GM12878 (cell line): Measurements from ENCODE around the gene GRHL1. TPM values are rescaled to one million over a fixed set of nuclear protein-coding genes. Genes with fewer than 3 reads are reported as not detected.

Experiments used
- ATAC-seq: fragments of 200-7000 bp; cut with Tn5 transposase; 3 replicates; pipeline ENCODE4 v1.9.1; 2020; ENCODE audit warnings: mild to moderate bottlenecking, moderate library complexity
- BruUV-seq: library from RNA; stranded (reverse); fragments of 400-500 nt; replicated peaks from 2 replicates; lab custom pipeline; 2021; lab: Mats Ljungman, UMichigan
- CTCF ChIA-PET: fragments of 300-600 bp; sonication (Branson Sonifier 250); formaldehyde crosslinking; extraction: SDS; loops from one replicate; lab custom pipeline; 2021; ENCODE audit warnings: inconsistent platforms; lab: Yijun Ruan, JAX
- POLR2A ChIA-PET: fragments of 350-600 bp; formaldehyde crosslinking; extraction: SDS; loops from one replicate; lab custom pipeline; 2021; ENCODE audit warnings: inconsistent platforms; lab: Charles Lee
- RAD21 ChIA-PET: fragments of 300-600 bp; sonication (Branson Sonifier 250); formaldehyde crosslinking; loops from one replicate; lab custom pipeline; 2023; ENCODE audit warnings: antibody characterized with exemption; ENCODE audit not compliant: unreplicated experiment; lab: Charles Lee
- SMC1A ChIA-PET: fragments of 300-600 bp; sonication (Branson Sonifier 250); formaldehyde crosslinking; loops from one replicate; lab custom pipeline; 2023; ENCODE audit not compliant: unreplicated experiment, uncharacterized antibody; lab: Charles Lee
- DNase-seq: peaks from one replicate; pipeline ENCODE4 v3.0.0-alpha.2; 2011; ENCODE audit warnings: low read depth, low spot score
- FAIRE-seq: peaks from 3 replicates; lab custom pipeline; 2011; peaks lifted over from hg19 to GRCh38; lab: Jason Lieb, UNC
- H2AFZ ChIP-seq: 2 replicates; pipeline ENCODE4 v1.6.0; 2011; ENCODE audit warnings: low read depth, low read length, control low read depth; ENCODE audit not compliant: control insufficient read depth
- H3K27ac ChIP-seq: 2 replicates; pipeline ENCODE4 v1.5.1; 2011; ENCODE audit warnings: control low read depth; ENCODE audit not compliant: control insufficient read depth, insufficient read depth
- H3K27me3 ChIP-seq, 2 experiments: replicated peaks in 1 of 2; 2 replicates each; pipeline versions ENCODE4 v1.6.0 to v1.6.1; 2011; ENCODE audit warnings: low read length in 1 of 2; ENCODE audit not compliant: control insufficient read depth in 2 of 2, insufficient read depth in 2 of 2
- H3K36me3 ChIP-seq, 2 experiments: 2 replicates each; pipeline ENCODE4 v1.5.1; 2011; ENCODE audit warnings: low read length in 1 of 2; ENCODE audit not compliant: control insufficient read depth in 2 of 2, insufficient read depth in 2 of 2
- H3K4me1 ChIP-seq: 2 replicates; pipeline ENCODE4 v1.6.1; 2011; ENCODE audit warnings: mild to moderate bottlenecking, low read length, moderate library complexity, mixed read lengths; ENCODE audit not compliant: control insufficient read depth, insufficient read depth
- H3K4me2 ChIP-seq: 2 replicates; pipeline ENCODE4 v1.6.0; 2011; ENCODE audit warnings: control low read depth; ENCODE audit not compliant: control insufficient read depth, insufficient read depth
- H3K4me3 ChIP-seq: fragments of 200-600 bp; sonication (generic); 2 replicates; pipeline ENCODE4 v1.5.1; 2016
- H3K79me2 ChIP-seq: 2 replicates; pipeline ENCODE4 v1.6.0; 2011; ENCODE audit warnings: low read length; ENCODE audit not compliant: control insufficient read depth, insufficient read depth
- H3K9ac ChIP-seq: 2 replicates; pipeline ENCODE4 v1.8.0; 2011; ENCODE audit warnings: low read length, control low read depth, mixed read lengths; ENCODE audit not compliant: control insufficient read depth, insufficient read depth
- H3K9me3 ChIP-seq: replicated peaks from 3 replicates; pipeline ENCODE4 v1.5.1; 2011; ENCODE audit warnings: mild to moderate bottlenecking, low read length; ENCODE audit not compliant: control insufficient read depth, insufficient read depth
- H4K20me1 ChIP-seq: 2 replicates; pipeline ENCODE4 v1.6.0; 2011; ENCODE audit not compliant: control insufficient read depth, insufficient read depth
- EGR1 ChIP-seq, 2 experiments: IDR thresholded peaks; 1 replicate in 1 of 2; 2 replicates in 1 of 2; pipeline ENCODE4 v1.6.1; 2011 to 2012; ENCODE audit warnings: low read depth in 2 of 2, low read length in 2 of 2, borderline replicate concordance in 1 of 2, mild to moderate bottlenecking in 1 of 2, moderate library complexity in 1 of 2
- TCF12 ChIP-seq: IDR thresholded peaks from 2 replicates; pipeline ENCODE4 v1.6.1; 2011; ENCODE audit warnings: low read depth, mild to moderate bottlenecking, low read length
- TCF3 ChIP-seq: IDR thresholded peaks from 2 replicates; pipeline ENCODE4 v1.6.1; 2012; ENCODE audit warnings: low read depth, mild to moderate bottlenecking, low read length, borderline replicate concordance; ENCODE audit not compliant: insufficient read depth
- ZNF217 ChIP-seq: fragments of 450-650 bp; IDR thresholded peaks from 2 replicates; pipeline ENCODE4 v1.6.1; 2017; ENCODE audit warnings: antibody characterized with exemption, mild to moderate bottlenecking
- ZNF622 ChIP-seq: fragments of 450-650 bp; IDR thresholded peaks from 2 replicates; pipeline ENCODE4 v1.6.1; 2017; ENCODE audit warnings: mild to moderate bottlenecking, inconsistent platforms
- WGBS: methylation state at CpG from one replicate; pipeline ENCODE4 v1.1.6; 2016; ENCODE audit warnings: low lambda C conversion rate; ENCODE audit not compliant: insufficient replicate concordance, insufficient coverage; ENCODE audit errors: missing lambda C conversion rate; 5-methylcytosine and 5-hydroxymethylcytosine counted together
- in situ Hi-C: fragments of 300-500 bp; cut with MboI; formaldehyde crosslinking; loops from 9 replicates; pipeline ENCODE4 v1.14.3; 2018; ENCODE audit warnings: mixed read lengths
- intact Hi-C: fragments of 100-400 bp; cut with micrococcal nuclease; formaldehyde crosslinking; loops from one replicate; pipeline ENCODE4 v1.14.2; 2022; ENCODE audit not compliant: unreplicated experiment
- polyA plus RNA-seq, 11 experiments: library from polyadenylated mRNA; depleted of rRNA in 4 of 11; unstranded in 6 of 11; stranded (reverse) in 5 of 11; fragments of >200 nt; fragmentation: Nextera tagmentation in 4 of 11; fragmentation: Illumina TruSeq in 1 of 11; extraction: Ambion mirVana in 4 of 11; extraction: Trizol in 1 of 11; gene quantifications; 1 replicate in 1 of 11; 2 replicates in 10 of 11; pipeline versions ENCODE4 v1.2.1 to v1.2.3, GENCODE V29; 2011 to 2016; ENCODE audit warnings: inconsistent platforms in 2 of 11, missing spikeins in 2 of 11, low read depth in 1 of 11
- total RNA-seq, 4 experiments: library from RNA; depleted of rRNA in 3 of 4; stranded (reverse); fragments of >200 nt in 3 of 4; fragmentation: Illumina TruSeq in 1 of 4; extraction: Trizol in 1 of 4; gene quantifications; 2 replicates each; pipeline versions ENCODE4 v1.2.1 to v1.2.3, GENCODE V29; 2013 to 2021
- TF ChIP-seq, protein P1 (sequence below): fragments of 450-650 bp; conservative IDR thresholded peaks from 2 replicates; pipeline ENCODE4 v1.6.1; 2017; ENCODE audit warnings: mild to moderate bottlenecking, moderate library complexity
- TF ChIP-seq, protein P2 (sequence below): IDR thresholded peaks from 2 replicates; pipeline ENCODE4 v1.6.1; 2012; ENCODE audit warnings: mild to moderate bottlenecking, low read depth, low read length

GRHL1 gene
- total and polyA plus RNA-seq, 10 of the 15 experiments (the other 5 are each of a cell fraction or from before 2014, with no cell fraction given), result 0.09 to 0.81 (median 0.28) TPM; not detected in 1

DNA sequence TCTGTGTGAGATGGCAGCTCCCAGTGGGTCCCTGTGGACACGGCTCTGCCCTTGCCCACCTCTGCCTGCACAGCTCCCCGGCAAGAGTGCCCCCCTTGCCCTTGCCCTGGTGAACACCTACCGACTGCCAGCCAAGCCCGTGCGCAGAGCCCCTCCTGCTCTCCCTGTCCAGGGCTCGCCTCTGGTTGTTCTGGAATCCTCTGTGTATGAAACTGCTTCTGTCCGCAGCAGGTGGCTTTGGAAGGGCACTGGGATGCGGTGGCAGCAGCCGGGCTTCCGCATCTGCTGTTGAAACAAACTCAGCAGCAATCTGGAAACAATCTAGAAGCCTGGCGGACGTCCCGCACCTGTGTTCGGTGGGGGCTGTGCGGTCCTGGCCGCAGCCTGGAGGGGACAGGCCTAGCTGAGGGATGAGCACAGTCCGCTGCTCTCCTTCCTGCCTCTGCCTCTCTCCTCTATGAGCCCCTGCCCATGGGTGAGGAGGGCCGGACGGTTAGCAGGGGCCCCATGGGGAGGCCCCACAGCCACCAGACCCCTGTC, 57.8 kb downstream of the GRHL1 start:
- intact Hi-C loops, result no loop called here
- Histone ChIP-seq H3K9ac (no peak overlapping the region), H3K4me1 (no peaks in the 10 kb centered on the region), H3K36me3 (no peaks in the 10 kb centered on the region), H3K27me3 (no peaks in the 10 kb centered on the region), H4K20me1 (no peaks in the 10 kb centered on the region), H3K9me3 (peaks cover 2% of the 10 kb centered on the region; the same call in 1 of the 3 replicates), H3K4me2 (no peak overlapping the region), H2AFZ (no peak overlapping the region), H3K4me3 (no peak overlapping the region), H3K27ac (no peak overlapping the region), H3K79me2 (no peaks in the 10 kb centered on the region)
- ATAC-seq (no peak), FAIRE-seq (no peak), DNase-seq (no peak)
- 76% methylated on average over 17 of the region's 19 CpGs for WGBS
- in situ Hi-C loops, result no loop called here
- CTCF ChIA-PET, result no interaction called here
- RAD21 ChIA-PET, result no interaction called here
- TF ChIP-seq EGR1 (IDR thresholded peaks at IDR 0.05; ENCODE audit: borderline replicate concordance in 1 of 2, low read depth in 2 of 2, low read length in 2 of 2) (no peak), ZNF217 (no peak), ZNF622 (no peak), TCF3 (no peak), TCF12 (no peak)
- TF ChIP-seq, protein P1, sequence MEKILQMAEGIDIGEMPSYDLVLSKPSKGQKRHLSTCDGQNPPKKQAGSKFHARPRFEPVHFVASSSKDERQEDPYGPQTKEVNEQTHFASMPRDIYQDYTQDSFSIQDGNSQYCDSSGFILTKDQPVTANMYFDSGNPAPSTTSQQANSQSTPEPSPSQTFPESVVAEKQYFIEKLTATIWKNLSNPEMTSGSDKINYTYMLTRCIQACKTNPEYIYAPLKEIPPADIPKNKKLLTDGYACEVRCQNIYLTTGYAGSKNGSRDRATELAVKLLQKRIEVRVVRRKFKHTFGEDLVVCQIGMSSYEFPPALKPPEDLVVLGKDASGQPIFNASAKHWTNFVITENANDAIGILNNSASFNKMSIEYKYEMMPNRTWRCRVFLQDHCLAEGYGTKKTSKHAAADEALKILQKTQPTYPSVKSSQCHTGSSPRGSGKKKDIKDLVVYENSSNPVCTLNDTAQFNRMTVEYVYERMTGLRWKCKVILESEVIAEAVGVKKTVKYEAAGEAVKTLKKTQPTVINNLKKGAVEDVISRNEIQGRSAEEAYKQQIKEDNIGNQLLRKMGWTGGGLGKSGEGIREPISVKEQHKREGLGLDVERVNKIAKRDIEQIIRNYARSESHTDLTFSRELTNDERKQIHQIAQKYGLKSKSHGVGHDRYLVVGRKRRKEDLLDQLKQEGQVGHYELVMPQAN, result no peak
- TF ChIP-seq, protein P2, sequence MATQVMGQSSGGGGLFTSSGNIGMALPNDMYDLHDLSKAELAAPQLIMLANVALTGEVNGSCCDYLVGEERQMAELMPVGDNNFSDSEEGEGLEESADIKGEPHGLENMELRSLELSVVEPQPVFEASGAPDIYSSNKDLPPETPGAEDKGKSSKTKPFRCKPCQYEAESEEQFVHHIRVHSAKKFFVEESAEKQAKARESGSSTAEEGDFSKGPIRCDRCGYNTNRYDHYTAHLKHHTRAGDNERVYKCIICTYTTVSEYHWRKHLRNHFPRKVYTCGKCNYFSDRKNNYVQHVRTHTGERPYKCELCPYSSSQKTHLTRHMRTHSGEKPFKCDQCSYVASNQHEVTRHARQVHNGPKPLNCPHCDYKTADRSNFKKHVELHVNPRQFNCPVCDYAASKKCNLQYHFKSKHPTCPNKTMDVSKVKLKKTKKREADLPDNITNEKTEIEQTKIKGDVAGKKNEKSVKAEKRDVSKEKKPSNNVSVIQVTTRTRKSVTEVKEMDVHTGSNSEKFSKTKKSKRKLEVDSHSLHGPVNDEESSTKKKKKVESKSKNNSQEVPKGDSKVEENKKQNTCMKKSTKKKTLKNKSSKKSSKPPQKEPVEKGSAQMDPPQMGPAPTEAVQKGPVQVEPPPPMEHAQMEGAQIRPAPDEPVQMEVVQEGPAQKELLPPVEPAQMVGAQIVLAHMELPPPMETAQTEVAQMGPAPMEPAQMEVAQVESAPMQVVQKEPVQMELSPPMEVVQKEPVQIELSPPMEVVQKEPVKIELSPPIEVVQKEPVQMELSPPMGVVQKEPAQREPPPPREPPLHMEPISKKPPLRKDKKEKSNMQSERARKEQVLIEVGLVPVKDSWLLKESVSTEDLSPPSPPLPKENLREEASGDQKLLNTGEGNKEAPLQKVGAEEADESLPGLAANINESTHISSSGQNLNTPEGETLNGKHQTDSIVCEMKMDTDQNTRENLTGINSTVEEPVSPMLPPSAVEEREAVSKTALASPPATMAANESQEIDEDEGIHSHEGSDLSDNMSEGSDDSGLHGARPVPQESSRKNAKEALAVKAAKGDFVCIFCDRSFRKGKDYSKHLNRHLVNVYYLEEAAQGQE, result no peak
- POLR2A ChIA-PET, result no interaction called here
- no TSS peak for BruUV-seq
- SMC1A ChIA-PET, result no interaction called here
